Kidney epithelial cell (primary cell): ENCODE results near the gene CAMTA2. TPM values are rescaled to one million over a fixed set of nuclear protein-coding genes. Genes with fewer than 3 reads are reported as not detected.

Experiments used
- DNase-seq: peaks from one replicate; pipeline ENCODE4 v3.0.0-alpha.2; 2010; ENCODE audit warnings: low read depth
- H3K27me3 ChIP-seq: 2 replicates; pipeline ENCODE4 v1.6.0; 2011; ENCODE audit warnings: low read length; ENCODE audit not compliant: control insufficient read depth, insufficient read depth
- H3K36me3 ChIP-seq: 2 replicates; pipeline ENCODE4 v1.5.1; 2011; ENCODE audit warnings: low read length; ENCODE audit not compliant: control insufficient read depth, insufficient read depth
- H3K4me3 ChIP-seq: 2 replicates; pipeline ENCODE4 v1.5.1; 2011; ENCODE audit warnings: low read depth, mild to moderate bottlenecking, control low read depth, low read length
- total RNA-seq: library from RNA; depleted of rRNA; stranded (reverse); fragments of >200 nt; gene quantifications from 2 replicates; pipeline ENCODE4 v1.2.3, GENCODE V29; 2015
- TF ChIP-seq, protein P1 (sequence below): IDR thresholded peaks from 2 replicates; pipeline ENCODE4 v1.5.1; 2011; ENCODE audit warnings: mild to moderate bottlenecking, moderate library complexity, low read length, control low read depth, inconsistent platforms; ENCODE audit not compliant: insufficient read depth, poor library complexity, severe bottlenecking

Gene CAMTA2
- total RNA-seq, 1 donor from 2014 or later = 47.7 TPM

DNA sequence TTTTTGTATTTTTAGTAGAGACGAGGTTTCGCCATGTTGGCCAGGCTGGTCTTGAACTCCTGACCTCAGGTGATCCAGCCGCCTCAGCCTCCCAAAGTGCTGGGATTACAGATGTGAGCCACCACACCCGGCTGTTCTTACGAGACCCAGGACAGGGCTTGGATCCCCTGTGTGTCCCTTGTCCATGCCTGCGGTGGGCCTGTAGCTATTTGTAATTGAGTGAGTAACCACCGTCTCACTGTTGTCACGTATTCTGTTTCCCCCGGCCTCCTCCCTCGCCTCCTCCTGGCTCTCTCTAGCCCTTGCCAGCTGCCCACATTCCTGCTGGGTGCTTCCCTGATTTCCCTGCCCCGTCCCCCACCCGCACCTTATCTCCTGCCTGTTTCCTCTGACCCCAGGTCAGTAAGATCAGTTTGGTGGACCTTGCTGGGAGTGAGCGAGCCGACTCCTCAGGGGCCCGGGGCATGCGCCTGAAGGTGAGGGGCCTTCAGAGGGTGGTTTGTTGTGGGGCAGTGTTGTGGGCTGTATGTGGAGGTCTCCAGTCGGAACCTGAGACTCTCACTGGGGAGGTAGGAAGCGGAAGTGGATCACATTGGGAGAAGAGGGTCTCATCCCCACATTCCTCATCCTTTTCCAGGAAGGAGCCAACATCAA is 15.9 kb upstream of the CAMTA2 start:
- Histone ChIP-seq H3K27me3 (no peaks in the 10 kb centered on the region), H3K4me3 (no peak overlapping the region), H3K36me3 (peaks cover 2% of the 10 kb centered on the region)
- TF ChIP-seq, protein P1, sequence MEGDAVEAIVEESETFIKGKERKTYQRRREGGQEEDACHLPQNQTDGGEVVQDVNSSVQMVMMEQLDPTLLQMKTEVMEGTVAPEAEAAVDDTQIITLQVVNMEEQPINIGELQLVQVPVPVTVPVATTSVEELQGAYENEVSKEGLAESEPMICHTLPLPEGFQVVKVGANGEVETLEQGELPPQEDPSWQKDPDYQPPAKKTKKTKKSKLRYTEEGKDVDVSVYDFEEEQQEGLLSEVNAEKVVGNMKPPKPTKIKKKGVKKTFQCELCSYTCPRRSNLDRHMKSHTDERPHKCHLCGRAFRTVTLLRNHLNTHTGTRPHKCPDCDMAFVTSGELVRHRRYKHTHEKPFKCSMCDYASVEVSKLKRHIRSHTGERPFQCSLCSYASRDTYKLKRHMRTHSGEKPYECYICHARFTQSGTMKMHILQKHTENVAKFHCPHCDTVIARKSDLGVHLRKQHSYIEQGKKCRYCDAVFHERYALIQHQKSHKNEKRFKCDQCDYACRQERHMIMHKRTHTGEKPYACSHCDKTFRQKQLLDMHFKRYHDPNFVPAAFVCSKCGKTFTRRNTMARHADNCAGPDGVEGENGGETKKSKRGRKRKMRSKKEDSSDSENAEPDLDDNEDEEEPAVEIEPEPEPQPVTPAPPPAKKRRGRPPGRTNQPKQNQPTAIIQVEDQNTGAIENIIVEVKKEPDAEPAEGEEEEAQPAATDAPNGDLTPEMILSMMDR = no peak
- no peak for DNase-seq

DNA sequence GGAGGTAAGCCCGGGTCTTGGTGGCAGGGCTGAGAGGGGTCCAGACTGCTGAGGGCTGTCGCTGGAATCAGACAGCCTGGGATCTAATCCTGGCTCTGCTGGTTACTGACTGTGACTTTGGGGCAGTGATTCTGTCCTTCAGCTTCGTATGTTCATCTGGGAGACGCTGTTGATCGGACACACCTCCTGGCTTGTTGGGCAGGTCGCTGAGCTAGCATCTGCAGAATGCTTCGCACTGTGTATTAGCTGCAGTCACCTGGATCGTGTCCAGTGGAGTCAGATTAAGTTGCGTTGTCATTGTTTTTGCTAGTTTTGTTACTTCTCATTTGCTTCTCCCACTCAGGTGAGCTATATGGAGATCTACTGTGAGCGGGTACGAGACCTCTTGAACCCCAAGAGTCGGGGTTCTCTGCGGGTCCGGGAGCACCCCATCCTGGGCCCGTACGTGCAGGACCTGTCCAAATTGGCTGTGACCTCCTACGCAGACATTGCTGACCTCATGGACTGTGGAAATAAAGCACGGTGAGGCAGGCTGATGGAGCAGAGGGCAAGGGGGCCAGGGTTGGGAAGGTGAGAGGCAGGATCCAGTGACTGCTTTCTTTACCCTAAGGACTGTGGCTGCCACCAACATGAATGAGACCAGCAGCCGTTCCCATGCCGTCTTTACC is 14.8 kb upstream of the CAMTA2 start:
- TF ChIP-seq, protein P1 = no peak
- H3K27me3 ChIP-seq = no peaks in the 10 kb centered on the region
- H3K36me3 ChIP-seq = peaks cover 2% of the 10 kb centered on the region
- DNase-seq = no peak
- no peak overlapping the region for H3K4me3 ChIP-seq

DNA sequence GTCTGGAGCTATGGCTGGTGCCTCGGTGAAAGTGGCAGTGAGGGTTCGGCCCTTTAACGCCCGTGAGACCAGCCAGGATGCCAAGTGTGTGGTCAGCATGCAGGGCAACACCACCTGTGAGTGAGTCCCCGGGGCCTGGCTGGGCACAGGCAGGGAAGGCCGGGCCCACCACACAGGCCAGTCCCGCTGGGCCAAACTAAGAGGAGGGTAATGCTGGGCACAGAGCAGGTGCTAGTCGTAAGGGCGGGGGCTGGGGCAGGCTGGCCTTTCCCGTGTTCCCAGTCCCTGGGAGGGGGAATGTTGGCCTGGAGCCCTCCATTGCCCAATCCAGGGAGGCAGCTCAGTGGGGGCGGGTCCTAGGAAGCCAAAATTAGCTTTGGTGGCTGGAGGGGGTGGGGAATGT is 12.8 kb upstream of the CAMTA2 start:
- TF ChIP-seq, protein P1 = no peak
- Histone ChIP-seq H3K27me3 (no peaks in the 10 kb centered on the region), H3K4me3 (no peak overlapping the region), H3K36me3 (peaks cover 2% of the 10 kb centered on the region)
- no peak for DNase-seq

DNA sequence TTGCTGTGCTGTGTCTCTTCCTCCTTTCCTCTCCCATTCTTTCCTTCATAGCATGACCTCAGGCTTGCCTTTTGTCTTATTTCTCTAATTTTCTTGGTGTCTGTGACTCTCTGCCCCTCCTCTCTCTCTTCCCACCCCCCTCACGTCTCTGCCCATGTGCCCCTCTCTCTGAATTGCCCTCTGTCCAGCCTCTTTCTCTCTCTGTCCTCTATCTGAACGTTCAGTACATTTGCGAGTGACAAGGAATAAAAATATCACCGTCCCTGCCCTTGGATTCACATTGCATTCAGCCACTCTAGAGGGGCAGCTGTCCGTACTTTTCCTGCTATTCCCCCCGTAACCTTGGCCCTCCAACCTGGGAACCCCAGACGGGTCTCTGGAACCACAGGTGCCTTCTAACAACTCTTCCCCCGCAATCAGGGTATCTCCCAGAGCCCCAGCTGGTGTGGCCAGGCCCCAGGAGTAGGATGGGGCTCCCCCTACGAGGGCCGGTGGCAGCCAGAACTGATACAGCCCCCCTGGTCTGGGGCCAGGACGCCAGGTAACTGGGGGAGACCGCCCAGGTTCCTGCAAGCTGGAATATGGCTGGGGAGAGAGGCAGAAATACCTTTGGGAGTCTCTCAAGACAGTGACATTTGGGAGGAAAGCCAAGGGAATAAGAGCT is 12.1 kb upstream of the CAMTA2 start:
- H3K27me3 ChIP-seq = no peaks in the 10 kb centered on the region
- DNase-seq = no peak
- peaks cover 2% of the 10 kb centered on the region for H3K36me3 ChIP-seq
- TF ChIP-seq, protein P1 = no peak
- peak overlapping the region; percentile 97 for H3K4me3 ChIP-seq

DNA sequence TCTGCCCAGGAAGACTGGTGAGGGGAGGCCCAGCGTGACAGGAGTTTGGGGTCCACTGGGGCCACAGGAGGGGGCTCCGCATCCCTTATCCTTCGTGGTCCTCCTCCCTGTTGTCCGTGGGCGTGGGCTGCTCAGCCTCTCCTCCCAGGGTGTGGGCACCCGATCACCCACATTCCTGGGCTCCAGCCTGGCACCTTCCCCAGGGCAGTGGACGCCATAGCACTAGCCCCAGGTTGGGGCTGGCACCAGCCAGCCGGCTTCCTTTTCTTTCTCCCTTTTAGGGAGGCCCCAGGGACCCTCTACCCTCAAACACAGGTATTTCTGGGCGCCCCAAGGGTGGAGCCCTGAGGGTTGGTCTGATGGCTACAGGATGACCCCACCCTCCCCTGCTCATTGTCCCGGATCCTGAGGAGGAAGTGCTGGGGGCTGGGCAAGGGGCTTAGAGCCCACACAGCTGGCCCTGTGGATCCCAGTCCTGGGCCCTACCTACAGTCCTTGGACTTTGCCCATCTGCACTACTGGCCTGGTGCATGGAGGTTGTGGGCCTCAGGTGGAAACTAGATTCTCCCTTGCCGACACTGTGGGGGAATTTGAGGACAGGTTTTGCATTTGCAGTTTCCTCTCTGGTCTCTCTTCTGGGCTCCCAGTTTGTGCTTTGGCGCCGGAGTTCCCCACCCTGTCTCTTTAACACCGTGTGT is 11.4 kb upstream of the CAMTA2 start:
- no peak for DNase-seq
- peaks cover 1% of the 10 kb centered on the region for H3K36me3 ChIP-seq
- H3K4me3 ChIP-seq = peak overlapping the region; percentile 97
- TF ChIP-seq, protein P1 = no peak
- no peaks in the 10 kb centered on the region for H3K27me3 ChIP-seq
